PC-3 (cell line): Measurements from ENCODE around the gene DGAT2. TPM values are rescaled to one million over a fixed set of nuclear protein-coding genes. Genes with fewer than 3 reads are reported as not detected.
A peak's percentile ranks its signal among the peaks of the same experiment; 100 is the strongest.

Source experiments
- ATAC-seq: fragments of 200-7000 bp; cut with Tn5 transposase; 2 replicates; pipeline ENCODE4 v1.9.1; 2020; ENCODE audit warnings: mild to moderate bottlenecking, moderate library complexity
- BruUV-seq: library from RNA; stranded (reverse); fragments of 400-500 nt; replicated peaks from 2 replicates; lab custom pipeline; 2021; lab: Mats Ljungman, UMichigan
- CTCF ChIA-PET: fragments of 300-600 bp; sonication (Branson Sonifier 250); formaldehyde crosslinking; loops from one replicate; lab custom pipeline; 2022; ENCODE audit warnings: antibody characterized with exemption; lab: Charles Lee
- POLR2A ChIA-PET: fragments of 300-600 bp; sonication (Branson Sonifier 250); formaldehyde crosslinking; loops from one replicate; lab custom pipeline; 2022; ENCODE audit warnings: antibody characterized with exemption; ENCODE audit not compliant: unreplicated experiment; lab: Charles Lee
- DNase-seq: peaks from one replicate; pipeline ENCODE4 v3.0.0-alpha.2; 2015
- H2AFZ ChIP-seq: fragments of 300-600 bp; sonication (generic); 2 replicates; pipeline ENCODE4 v1.6.0; 2016; ENCODE audit warnings: antibody characterized with exemption, low read length
- H3F3A ChIP-seq: fragments of 300-600 bp; sonication (generic); one replicate; pipeline ENCODE4 v1.6.0; 2017; ENCODE audit warnings: antibody characterized with exemption, low read length, control low read depth, mild to moderate bottlenecking; ENCODE audit not compliant: unreplicated experiment
- H3K27ac ChIP-seq: fragments of 300-600 bp; sonication (generic); 2 replicates; pipeline ENCODE4 v1.5.1; 2016; ENCODE audit warnings: mild to moderate bottlenecking, low read length
- H3K27me3 ChIP-seq: fragments of 300-600 bp; sonication (generic); 2 replicates; pipeline ENCODE4 v1.6.1; 2016; ENCODE audit warnings: low read length, mixed read lengths
- H3K36me3 ChIP-seq: fragments of 300-600 bp; sonication (generic); 2 replicates; pipeline ENCODE4 v1.6.1; 2016; ENCODE audit warnings: low read depth, mixed run types, low read length, mixed read lengths
- H3K4me1 ChIP-seq: fragments of 300-600 bp; sonication (generic); 2 replicates; pipeline ENCODE4 v1.5.1; 2016; ENCODE audit warnings: low read length; ENCODE audit not compliant: insufficient read depth
- H3K4me2 ChIP-seq: fragments of 300-600 bp; sonication (generic); 2 replicates; pipeline ENCODE4 v1.6.0; 2016; ENCODE audit warnings: low read length
- H3K4me3 ChIP-seq: fragments of 300-600 bp; sonication (generic); 2 replicates; pipeline ENCODE4 v1.5.1; 2016; ENCODE audit warnings: mild to moderate bottlenecking, low read length, mixed read lengths
- H3K79me2 ChIP-seq: fragments of 300-600 bp; sonication (generic); 2 replicates; pipeline ENCODE4 v1.6.1; 2017; ENCODE audit warnings: low read length, mixed read lengths
- H3K9ac ChIP-seq: fragments of 300-600 bp; sonication (generic); 2 replicates; pipeline ENCODE4 v1.6.0; 2016; ENCODE audit warnings: mild to moderate bottlenecking, low read length
- H3K9me2 ChIP-seq: fragments of 300-600 bp; sonication (generic); replicated peaks from 2 replicates; pipeline ENCODE4 v1.6.1; 2016; ENCODE audit warnings: mixed run types, low read length, mixed read lengths
- H3K9me3 ChIP-seq: fragments of 300-600 bp; sonication (generic); 2 replicates; pipeline ENCODE4 v1.6.1; 2016; ENCODE audit warnings: low read length, mixed read lengths
- H4K20me1 ChIP-seq: fragments of 300-600 bp; sonication (generic); 2 replicates; pipeline ENCODE4 v1.6.1; 2016; ENCODE audit warnings: low read length, mixed read lengths
- CTCF ChIP-seq: fragments of 300-600 bp; sonication (generic); conservative IDR thresholded peaks from 2 replicates; pipeline ENCODE4 v1.5.1; 2017; ENCODE audit warnings: antibody characterized with exemption, low read depth, mild to moderate bottlenecking, low read length
- EZH2 ChIP-seq: fragments of 300-600 bp; sonication (generic); IDR thresholded peaks from one replicate; pipeline ENCODE4 v1.6.1; 2017; ENCODE audit warnings: antibody characterized with exemption, mild to moderate bottlenecking, low read length; ENCODE audit not compliant: unreplicated experiment
- EZH2phosphoT487 ChIP-seq: fragments of 300-600 bp; sonication (generic); IDR thresholded peaks from 2 replicates; pipeline ENCODE4 v1.6.1; 2018; ENCODE audit warnings: mild to moderate bottlenecking, antibody characterized with exemption, low read length, borderline replicate concordance
- intact Hi-C: fragments of 100-400 bp; cut with micrococcal nuclease; formaldehyde crosslinking; loops from 2 replicates; pipeline ENCODE4 v1.9.0; 2023
- total RNA-seq: library from RNA; depleted of rRNA; stranded (reverse); fragments of >200 nt; gene quantifications from 2 replicates; pipeline ENCODE4 v1.2.3, GENCODE V29; 2014

Gene DGAT2
- total RNA-seq, 1 experiment from 2014 or later, result 14.3 TPM

- H3K9me2 ChIP-seq, result no peaks in the 10 kb centered on the region
- H3K79me2 ChIP-seq, result no peaks in the 10 kb centered on the region
- H3K9me3 ChIP-seq, result no peaks in the 10 kb centered on the region
- 0 out of 2 replicates have a peak overlapping the region, but pooled peaks have one; percentile 6 for H3K4me2 ChIP-seq
- H3K27me3 ChIP-seq, result no peaks in the 10 kb centered on the region
- H3K36me3 ChIP-seq, result peaks cover 8% of the 10 kb centered on the region; the same call in 1 of the 2 replicates
- H3K4me3 ChIP-seq, result no peak overlapping the region
- H4K20me1 ChIP-seq, result no peaks in the 10 kb centered on the region
- ATAC-seq (no peak), DNase-seq (no peak)
- TF ChIP-seq CTCF (no peak), EZH2phosphoT487 (no peak), EZH2 (no peak)
- ChIA-PET POLR2A (no interaction called here), CTCF (no interaction called here)
- no peak overlapping the region for H3K9ac ChIP-seq
- no TSS peak for BruUV-seq
- H3K27ac ChIP-seq, result peak overlapping the region; percentile 5; the same call in 1 of the 2 replicates
- peaks cover 39% of the 10 kb centered on the region for H3K4me1 ChIP-seq
- H3F3A ChIP-seq, result no peaks in the 10 kb centered on the region
- H2AFZ ChIP-seq, result no peak overlapping the region
- intact Hi-C loops, result loop anchor here (5.0 kb wide), 1 partner anchor 352 kb away; no protein-coding TSS in a partner anchor
Observed at GRCh38 chr11:75800136-75800675, 31.6 kb downstream of the DGAT2 start.

- CTCF ChIA-PET, result no interaction called here
- BruUV-seq, result no TSS peak
Observed at GRCh38 chr11:75800728-75801361, 32.3 kb downstream of the DGAT2 start.

More at GRCh38 chr11:75800728-75801361, 32.3 kb downstream of the DGAT2 start:
- Histone ChIP-seq H2AFZ (no peak overlapping the region), H3K9me2 (no peaks in the 10 kb centered on the region), H3K27me3 (no peaks in the 10 kb centered on the region), H3K27ac (peak overlapping the region; percentile 5; the same call in 1 of the 2 replicates), H3K9me3 (no peaks in the 10 kb centered on the region), H3K79me2 (no peaks in the 10 kb centered on the region), H3K4me3 (no peak overlapping the region), H3K36me3 (peaks cover 8% of the 10 kb centered on the region; the same call in 1 of the 2 replicates), H4K20me1 (no peaks in the 10 kb centered on the region), H3F3A (no peaks in the 10 kb centered on the region), H3K4me2 (0 out of 2 replicates have a peak overlapping the region, but pooled peaks have one; percentile 6), H3K9ac (no peak overlapping the region), H3K4me1 (peaks cover 32% of the 10 kb centered on the region)
- ATAC-seq (no peak), DNase-seq (peak; percentile 38)
- intact Hi-C loops, result loop anchor here (5.0 kb wide), 1 partner anchor 351 kb away; no protein-coding TSS in a partner anchor
- POLR2A ChIA-PET, result no interaction called here
- TF ChIP-seq EZH2 (no peak), EZH2phosphoT487 (no peak), CTCF (no peak)
